Stromal cell of bone marrow (primary cell): ENCODE measurements around the gene TMEM176A.

ENCODE experiments used
- DNase-seq: peaks from one replicate; pipeline ENCODE4 v3.0.0-alpha.2; 2012; ENCODE audit warnings: low read depth

TMEM176A gene

GRCh38 chr7:150820148-150820547, 19.6 kb downstream of the TMEM176A start:
- DNase-seq = no peak

DNA sequence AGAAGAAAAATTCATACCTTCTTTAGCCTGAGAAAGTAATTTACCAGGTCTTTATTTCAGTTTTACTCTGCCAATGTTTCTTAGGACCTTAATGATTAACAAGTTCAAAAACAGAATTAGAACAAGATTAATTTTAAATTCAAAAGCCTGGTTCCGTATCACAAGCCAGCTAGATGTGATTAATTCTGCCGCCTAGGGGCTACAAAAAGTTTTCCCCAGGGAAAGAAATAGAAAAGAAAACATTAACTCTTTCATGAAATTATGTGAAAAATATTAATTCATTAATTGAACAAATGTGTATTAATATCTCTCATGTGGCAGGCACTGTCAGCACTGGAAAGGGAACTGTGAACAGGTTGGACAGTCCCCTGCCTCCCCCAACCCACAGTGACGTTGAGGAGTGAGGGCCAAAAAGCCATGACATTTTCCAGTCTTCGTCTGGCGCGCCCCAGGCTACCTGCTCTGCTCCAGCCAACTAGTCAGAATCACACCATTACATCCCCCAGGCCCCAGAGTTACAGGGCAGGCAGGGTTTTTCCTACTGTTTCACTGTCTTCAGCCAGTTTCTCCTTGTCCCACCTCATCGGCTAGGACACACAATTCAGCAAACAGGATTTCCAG, 20.1 kb downstream of the TMEM176A start:
- no peak for DNase-seq

DNA sequence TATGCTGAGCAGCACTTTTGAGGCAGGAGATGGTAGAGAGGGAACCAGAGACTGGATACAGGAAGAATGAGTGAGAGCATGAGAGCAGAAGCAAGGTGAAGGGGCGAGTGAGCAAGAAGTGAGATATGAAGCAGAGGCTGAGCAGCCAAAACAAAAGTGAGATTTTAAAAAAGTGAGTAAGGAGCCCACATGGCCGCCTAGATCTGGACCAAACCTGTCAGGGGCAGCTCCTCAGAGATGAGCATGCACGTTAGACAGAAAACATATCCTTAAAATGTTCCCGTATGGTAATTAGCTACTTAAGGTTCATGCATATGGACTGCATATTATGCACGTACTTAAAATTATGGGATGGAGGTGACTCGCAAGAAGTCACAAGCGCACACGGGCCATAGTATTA, 22.5 kb downstream of the TMEM176A start:
- DNase-seq = no peak

GRCh38 chr7:150823484-150824126, 23.0 kb downstream of the TMEM176A start:
- no peak for DNase-seq

GRCh38 chr7:150824379-150825177, 24.0 kb downstream of the TMEM176A start:
- no peak for DNase-seq

DNA sequence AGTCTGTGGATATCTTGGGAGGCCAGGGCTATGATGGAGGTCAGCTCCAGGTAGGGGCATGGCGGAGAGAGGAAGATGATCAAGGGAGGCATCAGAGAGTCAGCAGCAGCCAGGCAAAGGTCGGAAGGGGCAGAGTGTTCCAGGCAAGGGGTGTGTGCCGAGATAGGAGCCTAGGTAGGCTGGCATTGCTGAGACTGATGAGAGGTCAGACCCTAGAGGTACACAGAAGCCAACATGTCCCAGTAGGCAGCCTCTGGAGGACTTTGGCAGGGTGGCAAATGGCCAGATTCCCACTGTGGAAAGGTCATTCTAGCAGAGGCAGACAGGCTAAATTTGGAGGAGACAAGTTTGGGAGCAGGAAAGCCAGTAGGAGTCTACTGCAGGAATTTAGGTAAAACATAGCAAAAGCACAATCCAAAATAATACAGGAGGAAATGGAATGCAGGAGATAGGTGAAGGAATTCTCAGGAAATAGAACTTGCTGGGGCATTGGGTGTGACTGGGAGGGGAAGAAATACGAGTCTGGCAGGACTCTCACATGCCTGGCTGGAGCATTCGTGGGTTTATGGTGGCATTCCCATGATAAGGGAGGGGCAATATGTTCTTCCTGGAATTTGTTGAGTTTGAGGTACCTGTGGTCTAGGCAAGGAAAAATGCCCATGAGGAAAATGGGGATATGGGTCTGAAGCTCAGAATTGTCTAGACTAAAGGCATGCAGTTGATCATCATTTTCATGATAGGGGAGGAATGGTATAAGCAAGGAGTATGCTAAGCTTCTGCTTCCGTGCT, 25.7 kb downstream of the TMEM176A start:
- no peak for DNase-seq

- DNase-seq = no peak
Observed at GRCh38 chr7:150828384-150828783, 27.8 kb downstream of the TMEM176A start.

- no peak for DNase-seq
Observed at GRCh38 chr7:150829426-150829825, 28.9 kb downstream of the TMEM176A start.

GRCh38 chr7:150830937-150831336, 30.4 kb downstream of the TMEM176A start:
- DNase-seq = no peak

- DNase-seq = no peak
Observed at GRCh38 chr7:150831851-150832250, 31.3 kb downstream of the TMEM176A start.

DNA sequence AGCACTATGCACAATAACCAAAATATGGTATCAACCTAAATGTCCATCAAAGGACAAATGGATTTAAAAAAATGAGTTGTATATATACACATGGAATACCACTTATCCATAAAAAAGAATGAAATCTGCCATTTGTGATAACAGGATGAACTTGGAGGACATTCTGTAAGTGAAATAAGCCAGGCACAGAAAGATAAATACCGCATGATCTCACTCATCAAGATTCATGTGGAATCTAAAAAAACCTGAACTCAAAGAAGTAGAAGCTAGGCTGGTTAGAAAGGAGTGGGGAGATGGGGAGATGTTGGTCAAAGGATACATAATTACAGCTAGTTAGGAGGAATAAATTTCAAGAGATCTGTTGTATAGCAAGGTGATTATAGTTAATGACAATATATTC, 34.5 kb downstream of the TMEM176A start:
- DNase-seq = no peak

GRCh38 chr7:150835702-150836280, 35.2 kb downstream of the TMEM176A start:
- DNase-seq = no peak

DNA sequence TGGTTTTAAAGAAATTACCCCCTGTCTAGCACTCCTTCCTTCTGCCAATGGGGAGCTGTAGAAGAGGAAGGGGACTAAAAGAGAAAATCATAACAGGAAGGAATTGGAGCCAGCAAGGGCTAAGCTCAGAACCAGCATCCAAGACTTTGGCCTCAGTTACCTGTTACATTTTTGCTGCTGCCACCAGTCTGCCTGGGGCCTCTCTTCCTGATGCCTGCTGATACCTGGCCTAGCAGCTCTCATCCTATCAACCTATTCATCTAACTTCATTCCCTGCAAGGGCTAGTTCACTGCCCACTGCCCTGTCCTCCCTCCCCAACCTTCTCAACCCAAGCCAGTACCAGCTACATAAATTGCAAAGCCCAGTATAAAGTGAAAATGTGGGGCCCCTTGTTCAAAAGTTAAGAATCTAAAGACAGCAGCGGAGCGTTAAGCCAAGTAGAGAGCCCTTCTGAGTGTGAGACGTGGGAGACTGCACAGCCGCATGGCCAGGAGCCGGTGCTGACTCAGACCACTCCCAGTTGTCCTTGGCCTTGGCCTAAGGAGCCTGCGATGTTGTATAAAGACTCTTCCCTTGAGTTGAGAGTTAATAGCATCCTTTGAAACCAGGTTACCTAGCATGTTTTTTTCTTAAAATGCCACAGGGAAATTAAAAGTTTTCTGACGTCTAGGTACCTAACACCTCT, 38.5 kb downstream of the TMEM176A start:
- DNase-seq = no peak

DNA sequence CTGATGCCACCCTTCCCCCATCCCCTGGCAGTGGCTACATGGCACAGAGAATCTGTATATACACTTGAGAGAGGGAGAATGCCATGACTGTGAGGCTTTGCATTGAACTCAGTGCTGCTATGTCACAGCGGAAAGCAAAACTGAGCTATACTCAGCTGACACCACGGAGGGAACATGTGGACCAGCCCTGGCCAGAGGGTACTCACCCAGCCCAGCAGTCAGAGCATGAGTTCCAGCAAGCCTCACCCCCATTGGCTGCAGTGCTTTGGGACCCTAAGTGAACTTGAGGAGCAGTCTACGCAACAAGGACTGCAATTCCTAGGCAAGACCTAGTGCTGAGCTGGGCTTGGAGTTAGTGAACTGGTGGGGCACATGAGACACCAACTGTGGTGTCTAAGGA, 41.4 kb downstream of the TMEM176A start:
- DNase-seq = no peak

DNA sequence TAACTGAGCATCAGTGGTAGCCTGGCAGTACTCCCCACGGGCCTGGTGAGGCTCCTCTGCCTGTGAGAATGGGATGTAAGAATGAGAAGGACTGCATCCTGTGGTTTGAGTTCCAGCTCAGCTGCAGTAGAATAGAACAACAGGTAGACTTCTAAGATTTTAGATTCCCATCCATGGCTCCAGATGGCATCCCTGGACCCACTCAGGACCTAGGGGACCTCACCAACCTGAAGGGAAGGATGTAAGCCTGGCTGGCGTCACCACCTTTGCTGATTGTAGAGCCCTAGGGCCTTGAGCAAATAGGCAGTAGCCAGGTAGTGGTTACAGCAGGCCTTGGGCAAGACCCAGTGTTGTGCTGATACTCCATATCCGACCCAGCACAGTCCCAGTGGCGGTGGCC, 42.1 kb downstream of the TMEM176A start:
- DNase-seq = no peak

GRCh38 chr7:150845421-150845861, 44.9 kb downstream of the TMEM176A start:
- no peak for DNase-seq

DNA sequence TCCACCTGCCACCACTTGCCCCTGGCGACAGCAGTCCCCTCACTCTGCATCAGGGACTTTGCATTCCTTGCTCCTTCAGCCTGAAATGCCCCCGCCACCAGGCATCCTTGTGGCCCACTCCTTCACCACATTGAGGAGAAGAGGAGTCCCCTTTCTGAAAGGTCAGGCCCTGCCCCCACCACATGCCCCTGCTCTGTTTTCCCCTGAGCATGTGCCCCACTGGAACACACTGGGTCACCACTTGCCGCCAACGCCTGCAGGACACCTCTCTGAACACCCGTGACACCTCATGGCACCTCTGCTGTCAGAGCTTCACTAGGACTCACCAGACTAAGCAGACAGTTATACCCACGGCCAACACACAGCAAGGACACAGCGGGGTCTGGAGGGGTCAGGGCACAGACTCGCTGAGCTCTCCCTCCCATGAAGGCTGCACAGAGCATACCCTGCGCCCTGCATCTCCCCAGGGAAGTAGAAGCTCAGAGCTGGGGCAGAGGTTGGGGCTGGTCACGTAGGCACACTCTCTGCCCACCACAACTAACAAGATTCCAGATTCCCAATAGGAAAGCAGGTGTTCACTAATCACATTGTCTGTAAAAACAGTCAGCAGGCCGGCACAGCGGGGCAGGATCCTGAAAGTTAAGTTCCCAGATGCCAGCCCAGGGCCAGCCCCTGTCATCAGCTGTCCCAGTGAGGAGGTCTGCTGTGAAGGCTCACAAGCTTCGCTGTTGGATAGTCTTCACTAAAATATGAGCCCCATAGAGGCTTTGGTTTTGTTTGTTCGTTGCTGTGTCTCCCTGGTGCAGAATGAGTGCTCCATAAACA, 45.9 kb downstream of the TMEM176A start:
- no peak for DNase-seq

DNA sequence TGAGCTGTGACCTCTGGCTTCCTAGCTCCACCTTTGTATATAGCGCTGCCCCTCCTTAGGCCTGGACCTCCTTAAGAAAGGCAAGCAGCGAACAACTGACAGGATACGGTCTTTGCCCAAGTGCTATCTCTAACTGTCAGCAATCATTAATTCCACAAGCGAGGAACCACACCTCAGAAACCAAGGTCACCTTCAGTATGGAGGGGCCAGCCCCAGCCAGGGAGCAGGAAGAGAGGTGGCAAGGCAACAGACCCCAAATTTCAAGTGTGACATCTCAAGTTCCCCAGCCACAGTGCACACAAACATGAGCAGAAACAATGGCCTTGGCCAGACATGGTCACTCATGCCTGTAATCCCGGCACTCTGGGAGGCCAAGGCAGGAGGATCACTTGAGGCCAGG, 47.0 kb downstream of the TMEM176A start:
- no peak for DNase-seq

GRCh38 chr7:150848111-150848510, 47.5 kb downstream of the TMEM176A start:
- no peak for DNase-seq

DNA sequence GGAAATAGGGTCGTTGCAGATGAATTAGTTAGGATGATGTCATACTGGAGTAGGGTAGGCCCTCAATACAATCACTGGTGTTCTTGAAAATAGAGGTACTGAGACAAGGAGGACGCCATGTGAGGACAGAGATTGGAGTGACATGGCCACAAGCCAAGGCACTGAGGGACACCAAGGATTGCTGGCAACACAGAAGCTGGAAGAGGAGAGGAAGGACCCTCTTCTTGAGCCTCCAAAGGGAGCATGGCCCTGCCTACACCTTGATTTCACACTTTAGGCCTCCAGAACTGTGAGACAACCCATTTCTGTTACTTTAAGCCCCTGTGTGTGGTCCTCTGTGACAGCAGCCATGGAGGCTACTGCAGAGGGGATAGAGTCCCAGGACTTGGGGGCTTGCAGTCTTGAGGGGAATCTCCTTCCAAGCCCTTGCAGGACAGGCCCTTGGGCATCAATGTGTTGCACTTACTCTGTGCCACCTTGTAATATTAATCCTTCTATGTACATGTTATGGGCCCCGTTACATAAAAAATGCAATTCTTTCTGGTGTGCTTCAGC, 48.1 kb downstream of the TMEM176A start:
- no peak for DNase-seq
